NCI-H2227 (cell line): Measurements from ENCODE around the gene ZNF226.
A peak's percentile ranks its signal among the peaks of the same experiment; 100 is the strongest.
"Not testable (repeated sequence)": the region's sequence is repeated elsewhere in the genome, so short reads cannot be mapped to it uniquely, and the experiment has no call there.

Experiments used
- DNase-seq: peaks from one replicate; lab custom pipeline; 2025; ENCODE audit not compliant: unreplicated experiment; lab: John Stamatoyannopoulos, UW

Gene ZNF226

DNA sequence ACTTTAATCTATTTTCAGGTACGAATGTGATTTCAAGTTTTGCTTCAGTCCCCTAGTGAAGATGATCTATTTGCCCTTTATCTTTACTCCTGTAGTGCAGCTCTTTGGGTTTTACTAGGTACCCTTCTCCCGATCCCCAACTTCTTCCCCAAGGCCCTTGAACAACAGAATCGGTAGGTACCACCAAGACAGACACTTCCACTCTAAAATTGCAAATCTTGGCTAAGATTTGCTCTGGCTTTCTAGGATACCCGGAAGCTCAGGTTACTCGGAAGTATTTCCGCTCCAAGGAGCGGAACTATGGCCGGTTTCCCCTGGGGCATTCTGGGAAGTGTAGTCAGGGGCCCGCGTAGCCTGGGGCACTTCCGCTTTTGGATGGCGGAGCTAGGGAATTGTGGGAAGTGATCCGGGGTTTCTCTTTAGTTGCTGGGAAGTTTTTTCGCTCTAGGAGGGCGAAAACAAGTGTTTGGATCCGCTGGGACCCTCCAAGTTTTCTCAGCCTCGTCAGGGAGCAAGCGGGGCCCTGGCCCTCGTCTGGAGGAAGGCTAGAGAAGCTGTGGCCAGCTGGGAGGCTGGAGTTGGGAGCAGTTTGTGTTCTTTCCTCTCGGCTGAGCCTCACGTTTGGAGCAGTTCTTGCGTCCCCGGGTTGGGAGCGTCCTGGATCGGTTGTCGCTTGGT is 42.4 kb downstream of the ZNF226 start:
- peak; percentile 92 for DNase-seq

DNA sequence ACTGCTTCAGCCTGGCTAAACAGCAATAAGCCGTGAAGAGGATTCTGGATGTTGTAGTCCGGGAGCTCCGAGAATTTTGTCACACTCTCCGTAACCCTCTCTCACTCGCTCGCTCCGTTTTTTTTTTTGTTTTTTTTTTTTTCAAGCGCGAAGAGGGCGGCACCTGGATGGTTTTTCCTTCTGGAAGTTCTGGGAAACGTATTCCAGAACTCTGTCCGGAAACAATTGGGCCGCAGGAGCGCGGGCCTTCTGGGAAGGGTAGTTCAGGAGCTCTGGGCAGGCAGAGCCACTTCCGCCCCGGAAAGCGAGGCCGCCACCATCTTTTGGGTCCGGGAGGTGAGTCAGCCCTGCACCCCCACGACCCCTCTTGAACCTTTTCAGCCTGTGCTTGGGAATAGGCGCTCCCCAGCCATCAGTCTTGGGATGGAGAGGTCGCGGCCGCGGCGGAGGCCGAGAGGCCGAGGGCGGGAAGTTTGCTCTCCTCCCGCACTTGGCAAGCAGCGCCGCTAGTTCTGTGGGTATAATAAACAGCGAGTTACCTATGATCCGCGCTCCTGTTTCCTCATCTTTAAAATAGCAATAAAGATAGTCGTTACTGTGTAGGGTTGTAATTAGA is 47.5 kb downstream of the ZNF226 start, which contains the start of gene ZNF227:
Gene ZNF227, plus strand, starts transcription at position 283 of the 616 bp plus-strand sequence. CDS start 5,261 bp downstream, outside the sequence.
- peak; percentile 93 for DNase-seq

DNA sequence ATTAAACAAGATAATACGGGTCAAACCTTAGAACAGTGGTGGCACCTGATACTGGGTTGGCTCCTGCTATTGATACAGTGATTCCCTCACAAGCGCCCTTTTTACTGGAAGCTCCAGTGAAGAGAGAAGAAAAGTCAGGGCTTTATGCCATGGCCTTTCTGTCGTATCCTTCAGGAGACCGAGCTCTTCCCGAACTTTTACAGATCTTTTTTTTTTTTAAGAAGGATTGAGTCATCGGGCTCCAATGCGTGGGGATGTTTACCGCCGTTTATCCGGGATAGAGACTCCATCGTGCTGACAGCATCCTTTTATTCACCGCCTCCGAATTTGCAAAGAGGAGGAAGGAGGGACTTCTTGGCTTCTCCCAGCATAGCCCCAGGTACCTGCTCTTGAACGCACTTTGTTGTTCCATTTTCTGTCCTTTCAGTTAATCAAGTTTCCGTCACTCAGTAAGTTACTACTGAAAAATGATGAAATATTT is 48.0 kb downstream of the ZNF226 start:
- peak; percentile 14 for DNase-seq

DNA sequence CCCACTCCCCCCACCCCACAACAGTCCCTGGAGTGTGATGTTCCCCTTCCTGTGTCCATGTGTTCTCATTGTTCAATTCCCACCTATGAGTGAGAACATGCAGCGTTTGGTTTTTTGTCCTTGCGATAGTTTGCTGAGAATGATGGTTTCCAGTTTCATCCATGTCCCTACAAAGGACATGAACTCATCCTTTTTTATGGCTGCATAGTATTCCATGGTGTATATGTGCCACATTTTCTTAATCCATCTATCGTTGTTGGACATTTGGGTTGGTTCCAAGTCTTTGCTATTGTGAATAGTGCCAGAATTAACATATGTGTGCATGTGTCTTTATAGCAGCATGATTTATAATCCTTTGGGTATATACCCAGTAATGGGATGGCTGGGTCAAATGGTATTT is 55.0 kb downstream of the ZNF226 start:
- not testable (repeated sequence) for DNase-seq

DNA sequence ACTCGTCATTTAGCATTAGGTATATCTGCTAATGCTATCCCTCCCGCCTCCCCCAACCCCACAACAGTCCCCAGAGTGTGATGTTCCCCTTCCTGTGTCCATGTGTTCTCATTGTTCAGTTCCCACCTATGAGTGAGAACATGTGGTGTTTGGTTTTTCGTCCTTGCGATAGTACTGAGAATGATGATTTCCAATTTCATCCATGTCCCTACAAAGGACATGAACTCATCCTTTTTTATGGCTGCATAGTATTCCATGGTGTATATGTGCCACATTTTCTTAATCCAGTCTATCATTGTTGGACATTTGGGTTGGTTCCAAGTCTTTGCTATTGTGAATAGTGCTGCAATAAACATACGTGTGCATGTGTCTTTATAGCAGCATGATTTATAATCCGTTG is 55.9 kb downstream of the ZNF226 start:
- DNase-seq = not testable (repeated sequence)

DNA sequence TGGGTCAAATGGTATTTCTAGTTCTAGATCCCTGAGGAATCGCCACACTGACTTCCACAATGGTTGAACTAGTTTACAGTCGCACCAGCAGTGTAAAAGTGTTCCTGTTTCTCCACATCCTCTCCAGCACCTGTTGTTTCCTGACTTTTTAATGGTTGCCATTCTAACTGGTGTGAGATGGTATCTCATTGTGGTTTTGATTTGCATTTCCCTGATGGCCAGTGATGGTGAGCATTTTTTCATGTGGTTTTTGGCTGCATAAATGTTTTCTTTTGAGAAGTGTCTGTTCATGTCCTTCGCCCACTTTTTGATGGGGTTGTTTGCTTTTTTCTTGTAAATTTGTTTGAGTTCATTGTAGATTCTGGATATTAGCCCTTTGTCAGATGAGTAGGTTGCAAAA is 56.4 kb downstream of the ZNF226 start:
- not testable (repeated sequence) for DNase-seq
